HG02588 (cell line): Measurements from ENCODE around the gene CXCL6.

Experiments
- ATAC-seq: cut with Tn5 transposase; IDR thresholded peaks from one replicate; pipeline ENCODE4 v1.9.1; 2021; ENCODE audit warnings: mild to moderate bottlenecking, moderate library complexity; ENCODE audit not compliant: unreplicated experiment

Gene CXCL6

GRCh38 chr4:73865431-73866096 is 29.1 kb downstream of the CXCL6 start:
- ATAC-seq, result no peak

GRCh38 chr4:73866246-73866645 is 29.8 kb downstream of the CXCL6 start:
- no peak for ATAC-seq

DNA sequence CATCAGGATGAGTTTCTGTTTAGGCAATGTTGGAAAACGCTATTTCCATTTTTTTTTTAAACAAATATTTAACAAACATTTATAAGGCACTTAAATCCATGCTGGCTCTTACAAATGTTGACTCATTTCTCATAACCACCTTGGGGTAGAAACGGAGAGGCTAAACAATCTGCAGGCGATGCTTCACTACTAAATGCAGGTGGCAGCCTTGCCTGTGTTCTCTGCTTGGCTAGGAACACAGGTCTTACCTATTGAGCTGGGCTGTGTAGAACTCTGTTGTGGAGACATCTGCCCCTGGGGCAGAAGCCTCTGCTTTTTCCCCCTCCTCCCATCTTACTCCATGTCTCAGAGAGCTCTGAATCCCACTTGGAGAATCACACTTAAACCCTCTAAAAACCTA is 31.3 kb downstream of the CXCL6 start:
- no peak for ATAC-seq

GRCh38 chr4:73868206-73869129 is 32.0 kb downstream of the CXCL6 start:
- no peak for ATAC-seq

GRCh38 chr4:73869130-73870055 is 32.9 kb downstream of the CXCL6 start, which contains the start of gene CXCL1:
TSS of gene CXCL1 (plus strand) at chr4:73869393. CDS start at chr4:73869471, 78 bp downstream.
- no peak for ATAC-seq

- ATAC-seq, result no peak
Measured at GRCh38 chr4:73870260-73870659, 33.8 kb downstream of the CXCL6 start.

DNA sequence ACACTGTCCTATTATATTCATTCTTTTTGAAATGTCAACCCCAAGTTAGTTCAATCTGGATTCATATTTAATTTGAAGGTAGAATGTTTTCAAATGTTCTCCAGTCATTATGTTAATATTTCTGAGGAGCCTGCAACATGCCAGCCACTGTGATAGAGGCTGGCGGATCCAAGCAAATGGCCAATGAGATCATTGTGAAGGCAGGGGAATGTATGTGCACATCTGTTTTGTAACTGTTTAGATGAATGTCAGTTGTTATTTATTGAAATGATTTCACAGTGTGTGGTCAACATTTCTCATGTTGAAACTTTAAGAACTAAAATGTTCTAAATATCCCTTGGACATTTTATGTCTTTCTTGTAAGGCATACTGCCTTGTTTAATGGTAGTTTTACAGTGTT is 34.3 kb downstream of the CXCL6 start:
- ATAC-seq, result no peak

- no peak for ATAC-seq
Measured at GRCh38 chr4:73871511-73872310, 35.2 kb downstream of the CXCL6 start.

GRCh38 chr4:73872316-73873108 is 36.0 kb downstream of the CXCL6 start:
- ATAC-seq, result no peak

GRCh38 chr4:73874386-73874785 is 37.9 kb downstream of the CXCL6 start:
- ATAC-seq, result no peak

DNA sequence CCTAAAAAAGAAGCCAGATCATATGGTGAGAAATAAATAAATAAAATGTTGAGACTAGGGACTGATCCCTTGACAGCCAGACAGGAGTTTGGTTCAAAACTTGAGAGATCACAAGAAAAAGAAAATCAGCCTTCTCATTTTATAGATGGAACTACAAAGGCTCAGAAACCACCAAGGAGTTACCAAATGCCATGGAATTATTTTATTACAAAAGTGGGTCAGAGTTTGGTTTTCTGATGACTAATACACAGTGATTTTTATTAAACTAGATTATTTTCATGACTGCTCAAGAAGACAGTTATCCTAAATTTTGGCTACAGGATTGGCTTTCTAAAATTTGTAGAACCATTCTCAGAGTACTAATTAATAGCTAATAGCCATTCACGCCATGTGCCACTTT is 38.9 kb downstream of the CXCL6 start:
- ATAC-seq, result no peak

DNA sequence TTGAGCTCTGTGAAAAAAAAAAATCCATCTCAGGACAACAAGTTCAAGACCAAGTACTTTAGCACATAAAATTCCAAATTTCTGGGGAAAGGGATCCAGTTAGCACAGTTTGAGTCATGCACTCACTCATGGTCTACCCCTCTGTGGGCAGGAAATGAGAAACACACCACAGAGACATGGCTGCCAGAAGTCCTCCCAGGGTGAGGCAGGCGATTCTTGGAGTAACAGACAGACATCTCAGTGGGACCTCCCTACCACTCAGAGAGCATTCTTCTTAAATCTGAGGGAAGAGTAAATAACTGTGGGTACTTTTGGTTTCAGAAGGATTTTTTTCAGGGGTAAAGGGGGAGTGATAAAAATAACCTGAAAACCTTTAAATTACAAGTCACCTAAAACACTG is 46.8 kb downstream of the CXCL6 start:
- ATAC-seq, result no peak

- ATAC-seq, result no peak
Measured at GRCh38 chr4:73885574-73886267, 49.2 kb downstream of the CXCL6 start.
